Esophagus (tissue), 2 donors: ENCODE measurements around the gene ADAMTS9. TPM values are rescaled to one million over a fixed set of nuclear protein-coding genes. Genes with fewer than 3 reads are reported as not detected.

Source experiments
- H3K27ac ChIP-seq, 2 donors: one replicate each; pipeline ENCODE4 v1.5.1; 2013; ENCODE audit warnings: low read depth in 2 of 2, mild to moderate bottlenecking in 2 of 2, inconsistent platforms in 1 of 2, low read length in 1 of 2, moderate library complexity in 1 of 2
- H3K27me3 ChIP-seq, 2 donors: one replicate each; pipeline ENCODE4 v1.6.1; 2013; ENCODE audit warnings: low read length in 2 of 2, control low read depth in 1 of 2, mild to moderate bottlenecking in 1 of 2; ENCODE audit not compliant: insufficient read depth in 2 of 2, control insufficient read depth in 1 of 2
- H3K36me3 ChIP-seq, 2 donors: one replicate each; pipeline ENCODE4 v1.6.1; 2013; ENCODE audit warnings: low read length in 1 of 2; ENCODE audit not compliant: control insufficient read depth in 2 of 2, insufficient read depth in 2 of 2
- H3K4me1 ChIP-seq, 2 donors: one replicate each; pipeline ENCODE4 v1.6.1; 2013; ENCODE audit warnings: low read length in 1 of 2; ENCODE audit not compliant: control insufficient read depth in 2 of 2, insufficient read depth in 2 of 2
- H3K4me3 ChIP-seq, 2 donors: one replicate each; pipeline ENCODE4 v1.5.1; 2013; ENCODE audit warnings: low read length in 2 of 2, mild to moderate bottlenecking in 2 of 2, low read depth in 1 of 2, moderate library complexity in 1 of 2
- H3K9me3 ChIP-seq, 2 donors: one replicate each; pipeline ENCODE4 v1.6.1; 2013; ENCODE audit warnings: mild to moderate bottlenecking in 2 of 2, low read depth in 1 of 2, low read length in 1 of 2, moderate library complexity in 1 of 2; ENCODE audit not compliant: control insufficient read depth in 2 of 2, insufficient read depth in 1 of 2
- WGBS, 2 donors: extraction: QIAGEN DNeasy Blood & Tissue Kit; methylation state at CpG; one replicate each; pipeline ENCODE4 v1.1.7; 2013; 5-methylcytosine and 5-hydroxymethylcytosine counted together
- polyA plus RNA-seq, 2 donors: library from polyadenylated mRNA; stranded (reverse); fragments of 200-250 nt; gene quantifications; one replicate each; pipeline ENCODE4 v1.2.3, GENCODE V29; 2013
- donor health status: healthy with polysubstance abuse.
- donor health status: Bipolar disorder and iron deficiency.

The ADAMTS9 gene
- polyA plus RNA-seq, 2 donors: 3.1 to 3.3 TPM

DNA sequence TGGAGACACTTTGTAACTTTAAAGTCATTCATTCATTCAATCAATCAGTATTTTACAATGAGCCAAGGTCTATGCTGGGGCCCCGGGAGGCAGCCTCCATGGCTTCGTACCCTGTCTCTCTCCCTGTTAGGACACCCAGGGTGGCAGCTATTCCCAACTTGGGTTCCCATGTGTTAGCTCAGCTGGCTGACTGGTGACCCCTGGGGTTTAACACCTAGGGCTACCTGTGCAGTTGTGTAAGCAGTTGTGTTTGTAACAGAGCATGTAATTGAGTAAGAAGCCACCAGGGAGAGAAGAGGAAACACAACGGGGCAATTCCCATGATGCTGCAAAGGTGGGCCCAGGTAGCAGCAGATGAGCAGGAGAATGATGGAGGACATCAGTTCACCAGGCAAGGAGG lies 132.4 kb downstream of the ADAMTS9 start:
- H3K27ac ChIP-seq: no peak overlapping the region
- H3K4me3 ChIP-seq: no peak overlapping the region
- H3K4me1 ChIP-seq: peaks cover 0 to 2% of the 10 kb centered on the region in 2 donors
- no peaks in the 10 kb centered on the region for H3K36me3 ChIP-seq
- WGBS, 2 donors: 82 to 91% methylated on average over 3 of the region's 3 CpGs
- H3K9me3 ChIP-seq: no peaks in the 10 kb centered on the region
- H3K27me3 ChIP-seq: no peaks in the 10 kb centered on the region

GRCh38 chr3:64554096-64554920 lies 133.5 kb downstream of the ADAMTS9 start:
- Histone ChIP-seq H3K9me3 (no peaks in the 10 kb centered on the region), H3K4me3 (no peak overlapping the region), H3K27ac (no peak overlapping the region), H3K27me3 (no peaks in the 10 kb centered on the region), H3K36me3 (no peaks in the 10 kb centered on the region), H3K4me1 (peaks cover 0 to 2% of the 10 kb centered on the region in 2 donors)
- 62 to 71% methylated on average over 7 of the region's 7 CpGs for WGBS, 2 donors

DNA sequence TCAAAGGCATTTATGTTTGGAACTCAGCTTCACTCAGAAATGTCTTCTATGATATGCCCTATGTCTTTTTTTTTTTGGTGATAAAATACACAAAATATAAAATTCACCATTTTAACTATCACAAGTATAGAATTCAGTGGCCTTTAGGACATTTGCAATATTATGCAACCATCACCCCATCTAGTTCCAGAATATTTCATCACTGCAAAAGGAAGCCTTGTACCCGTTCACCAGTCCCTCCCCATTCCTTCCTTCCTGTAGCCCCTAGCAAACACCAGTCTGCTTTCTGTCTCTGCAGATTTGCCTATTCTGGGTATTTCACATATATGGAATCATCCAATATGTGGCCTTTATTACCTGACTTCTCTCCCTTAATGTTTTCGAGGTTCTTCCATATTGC lies 134.8 kb downstream of the ADAMTS9 start:
- Histone ChIP-seq H3K36me3 (no peaks in the 10 kb centered on the region), H3K4me1 (peaks cover 0 to 2% of the 10 kb centered on the region in 2 donors), H3K27me3 (no peaks in the 10 kb centered on the region), H3K4me3 (no peak overlapping the region), H3K27ac (no peak overlapping the region), H3K9me3 (no peaks in the 10 kb centered on the region)
- 75 to 80% methylated on average over 2 of the region's 2 CpGs for WGBS, 2 donors

GRCh38 chr3:64552160-64552559 lies 135.6 kb downstream of the ADAMTS9 start:
- H3K27ac ChIP-seq: no peak overlapping the region
- peaks cover 0 to 2% of the 10 kb centered on the region in 2 donors for H3K4me1 ChIP-seq
- no peaks in the 10 kb centered on the region for H3K36me3 ChIP-seq
- H3K27me3 ChIP-seq: no peaks in the 10 kb centered on the region
- no peaks in the 10 kb centered on the region for H3K9me3 ChIP-seq
- no peak overlapping the region for H3K4me3 ChIP-seq
- WGBS, 2 donors: 67 to 76% methylated on average over 2 of the region's 2 CpGs

GRCh38 chr3:64551697-64552096 lies 136.1 kb downstream of the ADAMTS9 start:
- Histone ChIP-seq H3K36me3 (no peaks in the 10 kb centered on the region), H3K4me3 (no peak overlapping the region), H3K4me1 (peaks cover 0 to 2% of the 10 kb centered on the region in 2 donors), H3K9me3 (no peaks in the 10 kb centered on the region), H3K27ac (no peak overlapping the region), H3K27me3 (no peaks in the 10 kb centered on the region)
- 82 to 100% methylated on average over 1 of the region's 1 CpG for WGBS, 2 donors

DNA sequence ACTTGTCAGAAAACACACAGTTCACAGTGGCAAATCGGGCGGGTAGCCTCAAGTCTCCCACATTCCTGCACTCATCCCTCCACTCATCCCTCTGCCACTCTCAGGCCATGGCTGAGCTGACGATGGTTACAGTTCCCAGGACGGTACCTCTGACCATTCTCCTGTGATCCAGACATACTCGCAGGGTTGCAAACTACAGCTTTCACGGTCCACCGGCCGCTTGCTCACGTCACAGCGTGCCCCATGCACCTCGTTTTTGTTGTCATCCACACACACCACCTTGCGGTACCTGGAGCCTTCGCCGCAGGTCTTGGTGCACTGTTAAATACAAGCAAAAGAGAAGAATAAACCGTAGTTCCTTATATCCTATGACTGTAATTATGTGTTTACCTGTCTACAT lies 137.1 kb downstream of the ADAMTS9 start:
- Histone ChIP-seq H3K4me3 (no peak overlapping the region), H3K27me3 (no peaks in the 10 kb centered on the region), H3K9me3 (no peaks in the 10 kb centered on the region), H3K4me1 (peaks cover 0 to 2% of the 10 kb centered on the region in 2 donors), H3K27ac (no peak overlapping the region), H3K36me3 (no peaks in the 10 kb centered on the region)
- 92 to 94% methylated on average over 15 of the region's 15 CpGs for WGBS, 2 donors

DNA sequence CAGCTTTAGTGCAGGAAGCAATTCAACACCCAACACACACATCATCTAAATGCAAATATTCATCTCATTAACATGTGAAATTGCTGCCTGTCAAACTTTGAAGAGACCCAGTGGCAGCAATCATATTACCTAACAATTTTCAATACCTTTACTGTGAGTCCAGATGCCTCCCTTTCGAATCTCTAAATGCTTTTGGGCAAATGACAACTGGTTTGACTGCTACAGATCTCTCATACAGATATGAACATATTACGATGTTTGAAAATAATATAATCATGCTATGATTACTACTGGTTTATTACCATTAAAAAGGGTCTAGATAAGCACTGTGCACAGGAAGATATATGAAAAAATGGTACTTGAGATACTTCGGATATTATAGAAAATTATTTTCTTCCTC lies 137.9 kb downstream of the ADAMTS9 start:
- 87 to 92% methylated on average over 3 of the region's 3 CpGs for WGBS, 2 donors
- H3K4me3 ChIP-seq: no peak overlapping the region
- H3K27me3 ChIP-seq: no peaks in the 10 kb centered on the region
- no peaks in the 10 kb centered on the region for H3K9me3 ChIP-seq
- H3K36me3 ChIP-seq: no peaks in the 10 kb centered on the region
- H3K27ac ChIP-seq: no peak overlapping the region
- H3K4me1 ChIP-seq: peaks cover 0 to 2% of the 10 kb centered on the region in 2 donors

- peaks cover 0 to 2% of the 10 kb centered on the region in 2 donors for H3K4me1 ChIP-seq
- H3K27ac ChIP-seq: peak overlapping the region in 1 of 2 donors; percentile 59
- no peaks in the 10 kb centered on the region for H3K27me3 ChIP-seq
- H3K4me3 ChIP-seq: no peak overlapping the region
- H3K9me3 ChIP-seq: no peaks in the 10 kb centered on the region
- 25 to 36% methylated on average over 6 of the region's 6 CpGs for WGBS, 2 donors
- no peaks in the 10 kb centered on the region for H3K36me3 ChIP-seq
Observed at GRCh38 chr3:64548200-64548889, 139.5 kb downstream of the ADAMTS9 start.

DNA sequence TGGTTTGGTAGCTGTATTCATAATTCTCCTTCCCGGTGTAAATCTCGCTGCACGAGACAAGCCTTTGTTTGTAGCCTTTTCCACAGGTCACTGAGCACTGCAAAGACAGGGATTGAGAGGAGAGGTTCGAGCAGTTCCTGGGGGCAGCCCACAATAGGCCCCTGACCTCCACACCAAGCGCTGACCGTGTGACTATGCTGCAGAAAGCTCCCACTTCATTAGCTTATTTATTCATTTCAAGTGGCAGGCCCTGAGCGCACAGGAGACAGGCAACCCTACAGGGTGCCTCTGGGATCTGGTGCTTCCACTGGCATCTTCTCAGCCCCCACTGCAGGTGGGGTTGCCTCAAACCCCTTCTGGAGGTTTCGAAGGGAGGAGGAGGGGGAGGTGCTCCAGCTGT lies 140.9 kb downstream of the ADAMTS9 start:
- WGBS, 2 donors: 85 to 91% methylated on average over 8 of the region's 8 CpGs
- H3K4me3 ChIP-seq: no peak overlapping the region
- peaks cover 0 to 2% of the 10 kb centered on the region in 2 donors for H3K4me1 ChIP-seq
- H3K9me3 ChIP-seq: no peaks in the 10 kb centered on the region
- H3K27me3 ChIP-seq: no peaks in the 10 kb centered on the region
- H3K27ac ChIP-seq: no peak overlapping the region
- no peaks in the 10 kb centered on the region for H3K36me3 ChIP-seq
